ENCODE measurements around the gene ATP10A. TPM values are rescaled to one million over a fixed set of nuclear protein-coding genes. Genes with fewer than 3 reads are reported as not detected.

ATP10A gene
- total RNA-seq, 1 experiment from 2014 or later = 0.02 TPM

DNA sequence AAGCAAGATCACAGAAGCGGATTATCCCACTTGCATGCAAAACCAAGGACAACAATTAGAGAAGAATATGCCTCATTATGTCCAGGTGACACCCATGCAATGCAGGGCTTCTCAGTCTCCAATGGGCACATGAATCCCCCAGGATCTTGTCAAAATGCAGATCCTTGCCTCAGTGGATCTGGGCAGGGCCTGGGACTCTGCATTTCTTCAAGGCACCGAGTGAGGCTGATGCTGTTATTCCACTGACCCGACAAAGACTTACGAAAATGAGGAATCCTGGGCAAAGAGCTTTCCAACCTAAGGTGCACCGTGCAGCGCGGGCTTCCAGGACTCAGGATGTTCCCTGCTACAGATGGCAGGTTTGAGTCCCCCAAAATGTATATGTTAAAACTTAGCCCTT is 99.2 kb downstream of the ATP10A start:
- no peak overlapping the region for H2AFZ ChIP-seq (ENCODE audit: low read depth, low read length, poor library complexity, severe bottlenecking)
- no peaks in the 10 kb centered on the region for H3K9me2 ChIP-seq (ENCODE audit: insufficient read depth)
- H3K9me3 ChIP-seq (ENCODE audit: control insufficient read depth in 1 of 2, insufficient read depth in 1 of 2, low read depth in 1 of 2, low read length in 2 of 2) = peaks cover 0 to 35% of the 10 kb centered on the region in 2 experiments; a peak in 2 of 4 replicates
- no peak overlapping the region for H3K4me2 ChIP-seq (ENCODE audit: low read length)
- RAD21 ChIA-PET (ENCODE audit: low non-redundant PET in 1 of 2, low total read pairs in 2 of 2, uncharacterized antibody in 2 of 2, unreplicated experiment in 2 of 2) = no interaction called here
- ATAC-seq = no peak
- no peaks in the 10 kb centered on the region for H4K20me1 ChIP-seq (ENCODE audit: insufficient read depth)
- CTCF ChIA-PET = no interaction called here
- no peaks in the 10 kb centered on the region for H3K36me3 ChIP-seq (ENCODE audit: control insufficient read depth in 1 of 2, insufficient read depth in 2 of 2, low read length in 2 of 2)
- DNase-seq (ENCODE audit: low read depth, low spot score) = no peak
- no peaks in the 10 kb centered on the region for H3K27me3 ChIP-seq (ENCODE audit: insufficient read depth, low read length)
- H3K9ac ChIP-seq (ENCODE audit: low read length) = no peak overlapping the region
- no TSS peak for BruUV-seq (replicated peaks)
- intact Hi-C loops (cut with micrococcal nuclease) = no loop called here
- no peaks in the 10 kb centered on the region for H3K79me2 ChIP-seq (ENCODE audit: insufficient read depth, low read length)
- H3K4me3 ChIP-seq (replicated peaks in 1 of 2; ENCODE audit: low read depth in 1 of 2, low read length in 2 of 2) = no peak overlapping the region
- POLR2A ChIA-PET = no interaction called here
- no peak overlapping the region for H3K27ac ChIP-seq (ENCODE audit: low read depth, low read length)
- no peaks in the 10 kb centered on the region for H3K4me1 ChIP-seq (ENCODE audit: control insufficient read depth in 1 of 2, insufficient read depth in 2 of 2, low read length in 2 of 2)
- TF ChIP-seq CEBPB (IDR thresholded peaks at IDR 0.05; ENCODE audit: low read depth) (no peak), SP1 (IDR thresholded peaks at IDR 0.05; ENCODE audit: low read depth) (no peak), ZNF274 (IDR thresholded peaks at IDR 0.05; ENCODE audit: low read depth, low read length) (no peak), ELF1 (IDR thresholded peaks at IDR 0.05; ENCODE audit: borderline replicate concordance, low read depth) (no peak), EGR1 (IDR thresholded peaks at IDR 0.05; ENCODE audit: low read depth) (no peak), POLR2AphosphoS5 (IDR thresholded peaks at IDR 0.05; ENCODE audit: low read depth, low read length) (no peak), CBX3 (IDR thresholded peaks at IDR 0.05; ENCODE audit: low read depth) (no peak), POLR2A (IDR thresholded peaks at IDR 0.05; ENCODE audit: borderline replicate concordance, extremely low read depth, insufficient read depth, insufficient read length) (no peak), TCF7L2 (IDR thresholded peaks at IDR 0.05; ENCODE audit: borderline replicate concordance, extremely low read depth, insufficient read depth, insufficient read length) (no peak), SIN3A (IDR thresholded peaks at IDR 0.05; ENCODE audit: low read depth) (no peak), SRF (IDR thresholded peaks at IDR 0.05; ENCODE audit: low read depth) (no peak)
- TF ChIP-seq, protein P1, sequence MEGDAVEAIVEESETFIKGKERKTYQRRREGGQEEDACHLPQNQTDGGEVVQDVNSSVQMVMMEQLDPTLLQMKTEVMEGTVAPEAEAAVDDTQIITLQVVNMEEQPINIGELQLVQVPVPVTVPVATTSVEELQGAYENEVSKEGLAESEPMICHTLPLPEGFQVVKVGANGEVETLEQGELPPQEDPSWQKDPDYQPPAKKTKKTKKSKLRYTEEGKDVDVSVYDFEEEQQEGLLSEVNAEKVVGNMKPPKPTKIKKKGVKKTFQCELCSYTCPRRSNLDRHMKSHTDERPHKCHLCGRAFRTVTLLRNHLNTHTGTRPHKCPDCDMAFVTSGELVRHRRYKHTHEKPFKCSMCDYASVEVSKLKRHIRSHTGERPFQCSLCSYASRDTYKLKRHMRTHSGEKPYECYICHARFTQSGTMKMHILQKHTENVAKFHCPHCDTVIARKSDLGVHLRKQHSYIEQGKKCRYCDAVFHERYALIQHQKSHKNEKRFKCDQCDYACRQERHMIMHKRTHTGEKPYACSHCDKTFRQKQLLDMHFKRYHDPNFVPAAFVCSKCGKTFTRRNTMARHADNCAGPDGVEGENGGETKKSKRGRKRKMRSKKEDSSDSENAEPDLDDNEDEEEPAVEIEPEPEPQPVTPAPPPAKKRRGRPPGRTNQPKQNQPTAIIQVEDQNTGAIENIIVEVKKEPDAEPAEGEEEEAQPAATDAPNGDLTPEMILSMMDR (IDR thresholded peaks at IDR 0.05 in 2 of 3, conservative IDR thresholded peaks at IDR 0.05 in 1 of 3; ENCODE audit: borderline replicate concordance in 1 of 3, insufficient read depth in 1 of 3, low read depth in 2 of 3, low read length in 2 of 3) = no peak
- TF ChIP-seq, protein P2, sequence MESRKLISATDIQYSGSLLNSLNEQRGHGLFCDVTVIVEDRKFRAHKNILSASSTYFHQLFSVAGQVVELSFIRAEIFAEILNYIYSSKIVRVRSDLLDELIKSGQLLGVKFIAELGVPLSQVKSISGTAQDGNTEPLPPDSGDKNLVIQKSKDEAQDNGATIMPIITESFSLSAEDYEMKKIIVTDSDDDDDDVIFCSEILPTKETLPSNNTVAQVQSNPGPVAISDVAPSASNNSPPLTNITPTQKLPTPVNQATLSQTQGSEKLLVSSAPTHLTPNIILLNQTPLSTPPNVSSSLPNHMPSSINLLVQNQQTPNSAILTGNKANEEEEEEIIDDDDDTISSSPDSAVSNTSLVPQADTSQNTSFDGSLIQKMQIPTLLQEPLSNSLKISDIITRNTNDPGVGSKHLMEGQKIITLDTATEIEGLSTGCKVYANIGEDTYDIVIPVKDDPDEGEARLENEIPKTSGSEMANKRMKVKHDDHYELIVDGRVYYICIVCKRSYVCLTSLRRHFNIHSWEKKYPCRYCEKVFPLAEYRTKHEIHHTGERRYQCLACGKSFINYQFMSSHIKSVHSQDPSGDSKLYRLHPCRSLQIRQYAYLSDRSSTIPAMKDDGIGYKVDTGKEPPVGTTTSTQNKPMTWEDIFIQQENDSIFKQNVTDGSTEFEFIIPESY (IDR thresholded peaks at IDR 0.05; ENCODE audit: extremely low read depth, insufficient replicate concordance, low read length) = no peak
